Stomach (tissue), 9 donors: ENCODE data around the gene KCNJ5. TPM values are rescaled to one million over a fixed set of nuclear protein-coding genes. Genes with fewer than 3 reads are reported as not detected.

Experiments
- DNase-seq, 2 donors: peaks; one replicate each; pipeline versions ENCODE4 v3.0.0 to v3.0.0-alpha.2; 2013 to 2019
- H3K27ac ChIP-seq, 5 donors: fragments of 200-600 bp in 4 of 5; sonication (generic) in 4 of 5; one replicate each; pipeline ENCODE4 v1.5.1; 2013 to 2019; ENCODE audit warnings: mild to moderate bottlenecking in 1 of 5, moderate library complexity in 1 of 5
- H3K27me3 ChIP-seq, 3 donors: fragments of 200-600 bp; sonication (generic); one replicate each; pipeline ENCODE4 v1.5.1; 2017 to 2019; ENCODE audit warnings: mixed run types in 1 of 3
- H3K36me3 ChIP-seq, 4 donors: fragments of 200-600 bp; sonication (generic); 1 replicate in 3 of 4; 2 replicates in 1 of 4; pipeline ENCODE4 v1.5.1; 2016 to 2019
- H3K4me1 ChIP-seq, 4 donors: fragments of 200-600 bp; sonication (generic); one replicate each; pipeline ENCODE4 v1.5.1; 2016 to 2019
- H3K4me3 ChIP-seq, 4 donors: fragments of 200-600 bp; sonication (generic) in 3 of 4; one replicate each; pipeline ENCODE4 v1.5.1; 2016 to 2019; ENCODE audit warnings: mild to moderate bottlenecking in 1 of 4
- H3K9me3 ChIP-seq, 4 donors: fragments of 200-600 bp; sonication (generic); one replicate each; pipeline ENCODE4 v1.5.1; 2016 to 2019
- CTCF ChIP-seq, 7 experiments: fragments of 450-650 bp in 4 of 7; fragments of 200-600 bp in 3 of 7; sonication (generic) in 3 of 7; IDR thresholded peaks; one replicate each; pipeline ENCODE4 v1.5.1; 2016 to 2019; ENCODE audit warnings: antibody characterized with exemption in 7 of 7, control low read depth in 2 of 7, mild to moderate bottlenecking in 1 of 7
- EP300 ChIP-seq: sonication (generic); formaldehyde crosslinking; IDR thresholded peaks from one replicate; pipeline ENCODE4 v1.6.1; 2017; ENCODE audit warnings: antibody characterized with exemption
- POLR2A ChIP-seq, 4 donors: fragments of 450-650 bp; IDR thresholded peaks; one replicate each; pipeline ENCODE4 v1.6.1; 2016; ENCODE audit warnings: antibody characterized with exemption in 4 of 4, control low read depth in 2 of 4, mild to moderate bottlenecking in 1 of 4, moderate library complexity in 1 of 4
- POLR2AphosphoS5 ChIP-seq, 3 donors: sonication (generic); formaldehyde crosslinking; IDR thresholded peaks; one replicate each; pipeline ENCODE4 v1.6.1; 2016; ENCODE audit warnings: antibody characterized with exemption in 3 of 3
- WGBS, 5 donors: extraction: QIAGEN DNeasy Blood & Tissue Kit in 3 of 5; methylation state at CpG; one replicate each; pipeline versions ENCODE4 v1.1.5 to v1.1.7; 2013 to 2018; 5-methylcytosine and 5-hydroxymethylcytosine counted together
- intact Hi-C: fragments of 100-400 bp; cut with DNase I; formaldehyde crosslinking; loops from one replicate; pipeline ENCODE4 v1.15.1; 2023; ENCODE audit warnings: low total_unique reads
- polyA plus RNA-seq, 3 donors: library from polyadenylated mRNA; stranded (reverse); fragments of 200-250 nt; gene quantifications; one replicate each; pipeline ENCODE4 v1.2.3, GENCODE V29; 2013
- total RNA-seq, 5 donors: library from RNA; depleted of rRNA; stranded (reverse); fragments of >200 nt; gene quantifications; one replicate each; pipeline versions ENCODE4 v1.1.0 to v1.2.3, GENCODE V29; 2014 to 2016
- donor health status: healthy with polysubstance abuse.
- donor health status: Bipolar disorder and iron deficiency.
- donor health status: healthy.

The KCNJ5 gene
- total and polyA plus RNA-seq, 8 donors: 0.25 to 1.9 (median 0.83) TPM; not detected in 2

- TF ChIP-seq POLR2AphosphoS5 (IDR thresholded peaks at IDR 0.05) (no peak), EP300 (no peak), POLR2A (IDR thresholded peaks at IDR 0.05) (no peak), CTCF (IDR thresholded peaks at IDR 0.05) (no peak)
- Histone ChIP-seq H3K36me3 (no peaks in the 10 kb centered on the region), H3K27ac (no peak overlapping the region), H3K4me1 (no peaks in the 10 kb centered on the region), H3K27me3 (peaks cover 0 to 22% (median 0%) of the 10 kb centered on the region in 3 donors), H3K9me3 (no peaks in the 10 kb centered on the region), H3K4me3 (no peak overlapping the region)
- WGBS, 5 donors: 76 to 89% (median 88%) methylated on average over 10 to 14 of the region's 14 CpGs
- DNase-seq: no peak
- intact Hi-C loops: no loop called here
Measured at GRCh38 chr11:128941573-128942271, 50.6 kb downstream of the KCNJ5 start.

- intact Hi-C loops: no loop called here
Measured at GRCh38 chr11:128942272-128942612, 51.1 kb downstream of the KCNJ5 start.

GRCh38 chr11:128942817-128943427 lies 51.8 kb downstream of the KCNJ5 start, which contains the start of gene TP53AIP1:
Gene TP53AIP1 (minus strand): TSS chr11:128942871. CDS start chr11:128937818, 5,053 bp downstream.
- WGBS, 5 donors: 88 to 94% (median 91%) methylated on average over 7 to 21 of the region's 21 CpGs
- Histone ChIP-seq H3K27ac (no peak within 1 kb of the TSS), H3K27me3 (peaks cover 0 to 22% (median 0%) of the 10 kb centered on the region in 3 donors), H3K4me3 (no peak within 1 kb of the TSS), H3K9me3 (no peaks in the 10 kb centered on the region), H3K36me3 (no peaks in the 10 kb centered on the region), H3K4me1 (no peaks in the 10 kb centered on the region)
- DNase-seq: no peak
- TF ChIP-seq POLR2A (IDR thresholded peaks at IDR 0.05): no peak
- TF ChIP-seq POLR2AphosphoS5 (IDR thresholded peaks at IDR 0.05): no peak
- no peak for TF ChIP-seq CTCF (IDR thresholded peaks at IDR 0.05)
- no peak for TF ChIP-seq EP300
- intact Hi-C loops: no loop called here

More at GRCh38 chr11:128942272-128942612, 51.1 kb downstream of the KCNJ5 start:
- WGBS, 5 donors: 85 to 96% (median 95%) methylated on average over 3 to 13 of the region's 13 CpGs
- no peak overlapping the region for H3K4me3 ChIP-seq
- DNase-seq: no peak
- H3K27ac ChIP-seq: no peak overlapping the region
- no peaks in the 10 kb centered on the region for H3K36me3 ChIP-seq
- H3K4me1 ChIP-seq: no peaks in the 10 kb centered on the region
- H3K27me3 ChIP-seq: peaks cover 0 to 22% (median 0%) of the 10 kb centered on the region in 3 donors
- no peaks in the 10 kb centered on the region for H3K9me3 ChIP-seq
- TF ChIP-seq CTCF (IDR thresholded peaks at IDR 0.05) (no peak), POLR2AphosphoS5 (IDR thresholded peaks at IDR 0.05) (no peak), EP300 (no peak), POLR2A (IDR thresholded peaks at IDR 0.05) (no peak)

- no peak overlapping the region for H3K27ac ChIP-seq
- H3K27me3 ChIP-seq: peaks cover 0 to 22% (median 0%) of the 10 kb centered on the region in 3 donors
- H3K9me3 ChIP-seq: no peaks in the 10 kb centered on the region
- no peak for DNase-seq
- TF ChIP-seq CTCF (IDR thresholded peaks at IDR 0.05) (no peak), EP300 (no peak), POLR2A (IDR thresholded peaks at IDR 0.05) (no peak), POLR2AphosphoS5 (IDR thresholded peaks at IDR 0.05) (no peak)
- H3K36me3 ChIP-seq: no peaks in the 10 kb centered on the region
- 78 to 88% (median 86%) methylated on average over 16 of the region's 16 CpGs for WGBS, 5 donors
- H3K4me3 ChIP-seq: no peak overlapping the region
- intact Hi-C loops: no loop called here
- no peaks in the 10 kb centered on the region for H3K4me1 ChIP-seq
Measured at GRCh38 chr11:128943428-128943976, 52.3 kb downstream of the KCNJ5 start.
